NT2/D1 (cell line): Measurements from ENCODE around the gene SPTSSA.
"Not testable (repeated sequence)": the region's sequence is repeated elsewhere in the genome, so short reads cannot be mapped to it uniquely, and the experiment has no call there.

Source experiments
- DNase-seq: peaks from one replicate; pipeline ENCODE4 v3.0.0-alpha.2; 2011; ENCODE audit warnings: low read depth, low spot score
- H3K27me3 ChIP-seq: 2 replicates; pipeline ENCODE4 v1.6.0; 2011; ENCODE audit warnings: mild to moderate bottlenecking; ENCODE audit not compliant: insufficient read length, insufficient read depth
- H3K36me3 ChIP-seq: 2 replicates; pipeline ENCODE4 v1.6.1; 2011; ENCODE audit warnings: mild to moderate bottlenecking, low read length, mixed read lengths; ENCODE audit not compliant: insufficient read depth, insufficient read length
- H3K4me1 ChIP-seq: 2 replicates; pipeline ENCODE4 v1.5.1; 2011; ENCODE audit not compliant: insufficient read depth, insufficient read length
- H3K4me3 ChIP-seq: 2 replicates; pipeline ENCODE4 v1.5.1; 2011; ENCODE audit warnings: low read depth; ENCODE audit not compliant: insufficient read length
- H3K9ac ChIP-seq: 2 replicates; pipeline ENCODE4 v1.6.0; 2011; ENCODE audit warnings: low read depth; ENCODE audit not compliant: insufficient read length
- H3K9me3 ChIP-seq: 2 replicates; pipeline ENCODE4 v1.5.1; 2011; ENCODE audit warnings: mild to moderate bottlenecking, low read length; ENCODE audit not compliant: insufficient read depth
- SUZ12 ChIP-seq: IDR thresholded peaks from 2 replicates; pipeline ENCODE4 v1.6.1; 2011; ENCODE audit not compliant: insufficient read length, insufficient read depth; ENCODE audit errors: extremely low read depth
- YY1 ChIP-seq: IDR thresholded peaks from 2 replicates; pipeline ENCODE4 v1.6.1; 2011; ENCODE audit not compliant: insufficient read length, insufficient read depth
- ZNF274 ChIP-seq: IDR thresholded peaks from 2 replicates; pipeline ENCODE4 v1.6.1; 2011; ENCODE audit warnings: mild to moderate bottlenecking, low read depth, low read length

SPTSSA gene

GRCh38 chr14:34398024-34398423 lies 64.0 kb downstream of the SPTSSA start:
- DNase-seq: no peak

GRCh38 chr14:34387974-34388516 lies 74.0 kb downstream of the SPTSSA start:
- DNase-seq: no peak
- H3K4me1 ChIP-seq: no peaks in the 10 kb centered on the region
- H3K27me3 ChIP-seq: no peaks in the 10 kb centered on the region
- H3K4me3 ChIP-seq: no peak overlapping the region
- H3K36me3 ChIP-seq: no peaks in the 10 kb centered on the region
- no peak overlapping the region for H3K9ac ChIP-seq
- TF ChIP-seq YY1: no peak
- no peak for TF ChIP-seq SUZ12
- no peak for TF ChIP-seq ZNF274
- H3K9me3 ChIP-seq: peaks cover 5% of the 10 kb centered on the region; the same call in 1 of the 2 replicates

More at GRCh38 chr14:34398024-34398423, 64.0 kb downstream of the SPTSSA start:
- H3K9ac ChIP-seq: no peak overlapping the region
- no peaks in the 10 kb centered on the region for H3K4me1 ChIP-seq
- H3K27me3 ChIP-seq: no peaks in the 10 kb centered on the region
- H3K36me3 ChIP-seq: no peaks in the 10 kb centered on the region
- TF ChIP-seq YY1 (no peak), SUZ12 (no peak), ZNF274 (no peak)
- no peaks in the 10 kb centered on the region for H3K9me3 ChIP-seq
- H3K4me3 ChIP-seq: no peak overlapping the region

GRCh38 chr14:34386865-34387485 lies 75.1 kb downstream of the SPTSSA start:
- no peaks in the 10 kb centered on the region for H3K27me3 ChIP-seq
- H3K36me3 ChIP-seq: no peaks in the 10 kb centered on the region
- no peak for TF ChIP-seq SUZ12
- TF ChIP-seq YY1: no peak
- no peak for TF ChIP-seq ZNF274
- peaks cover 5% of the 10 kb centered on the region; the same call in 1 of the 2 replicates for H3K9me3 ChIP-seq
- DNase-seq: no peak
- no peak overlapping the region for H3K9ac ChIP-seq
- H3K4me3 ChIP-seq: no peak overlapping the region
- H3K4me1 ChIP-seq: no peaks in the 10 kb centered on the region

GRCh38 chr14:34385881-34386280 lies 76.2 kb downstream of the SPTSSA start:
- not testable (repeated sequence) for DNase-seq, H3K36me3 ChIP-seq, H3K4me3 ChIP-seq, H3K27me3 ChIP-seq, H3K9ac ChIP-seq, H3K4me1 ChIP-seq, H3K9me3 ChIP-seq

- Histone ChIP-seq H3K9me3 (no peaks in the 10 kb centered on the region), H3K27me3 (no peaks in the 10 kb centered on the region), H3K4me3 (no peak overlapping the region), H3K4me1 (peaks cover 2% of the 10 kb centered on the region), H3K36me3 (no peaks in the 10 kb centered on the region), H3K9ac (no peak overlapping the region)
- TF ChIP-seq SUZ12 (no peak), ZNF274 (no peak), YY1 (no peak)
- no peak for DNase-seq
These were observed 78.2 kb downstream of the SPTSSA start for GRCh38 chr14:34383839-34384238.
